Measurements from ENCODE around the gene AATK.

The AATK gene

DNA sequence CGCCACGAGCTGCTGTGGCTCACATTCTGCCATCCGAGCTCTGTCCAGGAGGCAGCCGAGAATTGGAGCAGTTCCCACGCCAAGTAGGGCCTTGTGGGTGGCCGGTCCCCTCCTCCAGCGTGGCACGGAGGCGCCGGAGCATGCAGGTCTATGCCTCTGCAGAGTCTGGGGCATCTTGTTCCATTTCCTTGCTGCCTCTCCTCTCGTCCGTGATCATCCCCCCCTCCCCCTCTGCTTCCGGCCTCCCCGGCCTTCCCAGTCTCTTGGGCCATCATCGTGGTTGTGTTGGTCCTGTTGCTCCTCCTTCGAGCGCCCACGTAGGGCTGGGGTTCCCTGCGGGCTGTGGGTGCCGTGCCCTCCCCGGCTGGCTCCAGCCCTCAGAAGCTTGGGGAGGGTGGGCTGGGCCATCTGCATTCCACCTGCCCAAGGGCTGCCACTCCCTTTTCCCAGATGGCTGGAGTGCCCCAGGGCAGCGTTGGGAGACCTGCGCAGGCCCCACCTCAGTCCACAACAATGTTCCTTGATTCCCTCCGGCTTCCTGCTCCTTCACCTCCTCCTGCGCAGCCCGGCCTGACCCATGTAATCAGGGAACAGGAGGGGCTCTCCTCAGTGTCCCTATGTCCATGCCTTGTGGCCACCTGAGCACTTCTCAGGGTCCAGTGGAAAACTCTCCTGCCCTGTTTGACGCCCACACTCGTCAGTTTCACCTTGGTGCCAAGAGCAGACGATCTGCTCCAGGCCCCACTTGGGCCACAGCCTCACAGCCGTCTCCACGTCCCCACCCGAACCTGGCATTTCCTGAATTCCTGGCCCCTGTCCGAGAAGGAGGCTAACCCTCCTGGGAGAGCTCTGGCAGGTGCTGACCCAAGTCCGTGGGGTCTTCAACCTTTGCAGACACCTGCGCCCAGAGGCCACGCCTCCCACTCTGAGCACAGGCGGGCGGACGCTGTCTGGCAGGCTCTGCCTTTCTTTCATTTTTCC lies 94.0 kb downstream of the AATK start:
- DNase-seq (ENCODE audit: low read depth in 2 of 2): no peak

DNA sequence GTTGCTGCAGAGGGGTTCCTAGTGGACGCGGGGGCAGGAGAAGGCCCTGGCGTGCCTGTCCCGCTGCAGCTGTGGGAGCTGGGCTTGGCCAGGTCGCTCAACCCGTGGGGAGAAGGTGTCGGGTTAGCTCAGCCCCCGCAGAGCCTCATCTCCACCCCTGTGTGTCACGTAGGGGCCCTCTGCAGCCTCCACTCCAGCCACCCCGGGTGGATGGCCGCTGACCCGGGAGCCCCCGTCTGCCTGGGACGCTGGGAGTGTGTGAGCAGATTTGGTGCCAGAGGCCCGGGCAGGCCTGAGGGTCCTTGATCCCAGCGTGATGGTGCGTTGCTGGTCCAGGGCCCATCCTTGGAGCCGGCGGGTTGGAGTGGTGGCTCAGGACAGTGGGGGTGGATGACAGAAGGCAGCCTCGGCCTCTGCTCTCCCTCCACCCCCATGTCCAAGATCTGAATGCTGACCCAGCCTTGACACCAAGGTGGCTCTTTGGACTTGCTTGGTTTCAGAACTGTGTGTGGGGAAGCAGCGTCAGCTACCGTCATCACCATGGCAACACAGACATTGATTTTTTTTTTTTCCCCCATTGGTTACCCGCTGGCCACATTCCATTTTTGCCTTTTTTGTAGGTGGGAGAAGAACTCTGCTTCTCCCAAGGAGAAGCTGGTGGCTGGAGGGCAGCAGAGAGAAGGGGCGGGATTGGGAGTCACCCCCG lies 95.3 kb downstream of the AATK start:
- DNase-seq (ENCODE audit: low read depth in 2 of 2): no peak

DNA sequence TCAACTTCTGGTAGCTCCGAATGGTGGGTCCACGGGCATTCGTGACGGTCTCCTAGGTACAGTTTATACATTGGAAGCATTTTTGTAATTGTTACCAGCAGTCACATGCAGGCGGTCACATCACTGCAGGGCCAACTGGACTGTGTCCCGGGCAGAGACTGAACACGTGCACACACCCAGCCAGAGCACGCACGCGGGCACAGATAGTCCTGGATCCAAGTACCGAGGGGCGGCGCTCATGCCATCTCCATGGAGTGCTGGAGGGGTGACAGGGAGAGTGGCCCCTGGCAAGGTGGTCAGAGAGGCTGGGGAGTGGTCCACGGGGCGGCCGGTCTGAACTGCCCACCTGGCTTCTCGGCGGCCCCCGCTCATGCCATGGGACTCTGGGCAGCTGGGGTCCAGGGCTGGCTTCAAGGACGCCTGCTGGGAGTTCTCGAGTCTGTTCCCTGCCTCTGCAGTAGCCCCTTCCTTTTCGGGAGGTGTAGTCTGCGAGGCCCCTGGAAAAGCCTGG lies 96.8 kb downstream of the AATK start:
- no peak for DNase-seq (ENCODE audit: low read depth in 2 of 2)

DNA sequence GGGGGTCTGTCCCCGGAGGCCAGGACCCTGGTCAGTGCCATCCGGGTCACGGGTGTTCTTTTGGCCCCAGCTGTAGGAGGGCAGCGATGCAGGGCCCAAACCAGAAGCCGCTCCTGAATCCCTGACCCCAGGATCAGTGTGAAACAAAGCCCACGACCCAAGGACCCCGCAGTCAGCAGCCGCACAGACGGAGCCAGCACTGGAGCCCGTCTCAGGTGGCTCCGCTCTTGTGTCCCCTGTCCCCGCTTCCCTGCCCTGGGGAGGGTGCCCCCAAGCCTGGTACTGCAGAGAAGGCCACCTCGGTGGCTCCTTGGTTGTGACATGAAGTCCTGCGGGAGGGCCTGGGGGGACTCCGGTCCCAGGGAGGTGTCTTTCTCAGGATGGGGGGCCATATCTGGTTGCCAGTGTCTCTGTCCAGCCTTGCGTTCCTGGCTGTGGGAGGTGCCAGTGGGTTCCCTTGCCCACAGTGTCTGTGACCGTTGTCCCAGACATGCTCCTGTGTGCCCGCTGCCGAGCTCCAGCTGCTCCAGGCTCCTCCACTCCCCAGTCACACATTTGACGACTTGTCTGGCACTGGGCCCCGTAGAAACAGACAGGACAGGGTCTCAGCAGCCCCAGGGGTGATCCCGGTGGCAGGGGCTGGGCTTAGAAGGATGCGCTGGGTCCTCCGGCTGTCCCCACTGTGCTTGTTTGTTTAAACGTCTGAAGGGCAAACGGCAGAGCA lies 97.4 kb downstream of the AATK start:
- DNase-seq (ENCODE audit: low read depth in 2 of 2): no peak

DNA sequence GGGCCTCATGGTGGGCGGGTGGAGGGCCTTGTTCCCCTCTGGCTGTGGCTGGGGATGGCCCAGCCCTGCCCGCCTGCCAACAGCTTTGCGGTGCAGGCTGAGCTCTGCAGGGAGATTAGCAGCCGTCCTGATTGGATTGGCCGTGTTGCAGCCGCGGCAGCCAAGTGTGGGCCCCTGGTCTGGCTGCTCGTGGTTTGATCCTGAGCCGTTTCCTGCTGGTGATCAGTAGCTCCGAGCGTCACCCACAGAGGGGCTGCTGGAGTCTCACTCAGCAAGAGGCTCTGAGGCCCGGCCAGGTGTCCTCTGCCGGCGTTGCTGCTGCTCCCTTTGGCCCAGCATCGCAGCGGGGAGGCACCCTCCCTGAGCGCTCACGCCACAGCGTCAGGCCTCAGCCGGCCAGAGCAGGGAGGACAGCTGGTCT lies 98.6 kb downstream of the AATK start:
- no peak for DNase-seq (ENCODE audit: low read depth in 2 of 2)
